HepG2 (cell line): Measurements from ENCODE around the gene CTIF. TPM values are rescaled to one million over a fixed set of nuclear protein-coding genes. Genes with fewer than 3 reads are reported as not detected.

Experiments
- ATAC-seq: fragments of 200-7000 bp; cut with Tn5 transposase; 3 replicates; pipeline ENCODE4 v1.9.1; 2020; ENCODE audit warnings: mild to moderate bottlenecking, moderate library complexity
- BruUV-seq: library from RNA; stranded (reverse); fragments of 400-500 nt; replicated peaks from 2 replicates; lab custom pipeline; 2021; lab: Mats Ljungman, UMichigan
- CTCF ChIA-PET: fragments of 300-600 bp; formaldehyde crosslinking; extraction: SDS; loops from one replicate; lab custom pipeline; 2021; ENCODE audit warnings: low total read pairs, inconsistent platforms, low intra/inter-chr PET ratio; lab: Yijun Ruan, JAX
- POLR2A ChIA-PET: fragments of 350-600 bp; sonication (Branson Sonifier 250); formaldehyde crosslinking; loops from one replicate; lab custom pipeline; 2020; ENCODE audit warnings: antibody characterized with exemption, inconsistent platforms; lab: Yijun Ruan, JAX
- DNase-seq: peaks from one replicate; pipeline ENCODE4 v3.0.0-alpha.2; 2015; ENCODE audit warnings: low spot score
- FAIRE-seq: peaks from 3 replicates; lab custom pipeline; 2011; peaks lifted over from hg19 to GRCh38; lab: Jason Lieb, UNC
- H2AFZ ChIP-seq: one replicate; pipeline ENCODE4 v1.6.1; 2011; ENCODE audit warnings: low read length, inconsistent platforms
- H3K27ac ChIP-seq: fragments of 300-600 bp; 3 replicates; pipeline ENCODE4 v1.8.0; 2011; ENCODE audit warnings: mixed run types, mild to moderate bottlenecking, mixed read lengths, low read length, inconsistent platforms; ENCODE audit not compliant: insufficient read depth; ENCODE audit errors: extremely low read length
- H3K27me3 ChIP-seq, 2 experiments: fragments of 200-600 bp in 1 of 2; 2 replicates in 1 of 2; 3 replicates in 1 of 2; pipeline versions ENCODE4 v1.6.0 to v1.8.0; 2011; ENCODE audit warnings: low read length in 2 of 2, mild to moderate bottlenecking in 2 of 2, moderate library complexity in 2 of 2, inconsistent platforms in 1 of 2; ENCODE audit not compliant: insufficient read depth in 2 of 2, control insufficient read depth in 1 of 2
- H3K36me3 ChIP-seq, 2 experiments: fragments of 200-600 bp in 1 of 2; replicated peaks in 1 of 2; 2 replicates in 1 of 2; 3 replicates in 1 of 2; pipeline versions ENCODE4 v1.5.1 to v1.8.0; 2011; ENCODE audit warnings: low read length in 2 of 2, inconsistent platforms in 1 of 2; ENCODE audit not compliant: insufficient read depth in 2 of 2, control insufficient read depth in 1 of 2
- H3K4me1 ChIP-seq: 2 replicates; pipeline ENCODE4 v1.5.1; 2012; ENCODE audit warnings: low read length, inconsistent platforms; ENCODE audit not compliant: insufficient read depth
- H3K4me2 ChIP-seq: 2 replicates; pipeline ENCODE4 v1.6.0; 2011; ENCODE audit warnings: low read depth, low read length, inconsistent platforms
- H3K4me3 ChIP-seq, 3 experiments: fragments of 200-600 bp in 1 of 3; sonication (generic), shearing (Covaris generic) in 1 of 3; replicated peaks in 1 of 3; 2 replicates each; pipeline ENCODE4 v1.5.1; 2011 to 2016; ENCODE audit warnings: low read length in 3 of 3, inconsistent platforms in 2 of 3, low read depth in 2 of 3, mild to moderate bottlenecking in 2 of 3, control low read depth in 1 of 3, mixed read lengths in 1 of 3; ENCODE audit not compliant: insufficient read depth in 1 of 3
- H3K79me2 ChIP-seq: one replicate; pipeline ENCODE4 v1.6.1; 2011; ENCODE audit warnings: low read length, inconsistent platforms; ENCODE audit not compliant: insufficient read depth
- H3K9ac ChIP-seq: 2 replicates; pipeline ENCODE4 v1.6.0; 2011; ENCODE audit warnings: mild to moderate bottlenecking, low read depth, low read length, inconsistent platforms; ENCODE audit not compliant: insufficient read depth
- H3K9me3 ChIP-seq: 2 replicates; pipeline ENCODE4 v1.5.1; 2012; ENCODE audit warnings: mild to moderate bottlenecking, low read length
- H4K20me1 ChIP-seq: 2 replicates; pipeline ENCODE4 v1.6.0; 2011; ENCODE audit warnings: inconsistent platforms, mild to moderate bottlenecking, low read length, moderate library complexity; ENCODE audit not compliant: insufficient read depth
- MAF1 ChIP-seq: sonication (generic); formaldehyde crosslinking; IDR thresholded peaks from 2 replicates; pipeline ENCODE4 v1.5.0; 2020; ENCODE audit warnings: missing genetic modification reagents, borderline replicate concordance
- MIER3 ChIP-seq: IDR thresholded peaks from 2 replicates; pipeline ENCODE4 v1.6.1; 2016; ENCODE audit warnings: missing compliant biosample characterization, borderline replicate concordance
- PLRG1 ChIP-seq: fragments of 450-650 bp; conservative IDR thresholded peaks from 2 replicates; pipeline ENCODE4 v1.6.1; 2016
- TAF1 ChIP-seq: sonication (generic); formaldehyde crosslinking; IDR thresholded peaks from 2 replicates; pipeline ENCODE4 v1.4.0; 2020; ENCODE audit warnings: missing genetic modification reagents
- UBTF ChIP-seq: sonication (generic); formaldehyde crosslinking; IDR thresholded peaks from 2 replicates; pipeline ENCODE4 v1.4.0; 2020; ENCODE audit warnings: mild to moderate bottlenecking, missing genetic modification reagents
- ZBTB37 ChIP-seq: sonication (generic); formaldehyde crosslinking; IDR thresholded peaks from 2 replicates; pipeline ENCODE4 v1.4.0; 2020; ENCODE audit warnings: mild to moderate bottlenecking, missing genetic modification reagents
- ZNF180 ChIP-seq: sonication (generic); formaldehyde crosslinking; IDR thresholded peaks from 2 replicates; pipeline ENCODE4 v1.4.0; 2020; ENCODE audit warnings: low read depth, missing genetic modification reagents, borderline replicate concordance
- ZNF3 ChIP-seq: IDR thresholded peaks from 2 replicates; pipeline ENCODE4 v1.7.0; 2017; ENCODE audit warnings: inconsistent platforms
- ZNF780A ChIP-seq: sonication (generic); formaldehyde crosslinking; IDR thresholded peaks from 2 replicates; pipeline ENCODE4 v1.8.0; 2022; ENCODE audit warnings: mild to moderate bottlenecking, missing genetic modification reagents, moderate library complexity
- ZNF879 ChIP-seq: sonication (generic); formaldehyde crosslinking; IDR thresholded peaks from 2 replicates; pipeline ENCODE4 v1.8.1; 2023; ENCODE audit warnings: missing genetic modification reagents
- WGBS: methylation state at CpG from one replicate; pipeline ENCODE4 v1.1.6; 2017; ENCODE audit warnings: low lambda C conversion rate; 5-methylcytosine and 5-hydroxymethylcytosine counted together
- in situ Hi-C: cut with HindIII; loops from 2 replicates; pipeline ENCODE4 v1.10.0; 2017; ENCODE audit warnings: low pct_unique_long_range_greater_than_20kb; ENCODE audit not compliant: extremely low pct_ligation_motif_present
- intact Hi-C: fragments of 100-400 bp; cut with micrococcal nuclease; formaldehyde crosslinking; loops from one replicate; pipeline ENCODE4 v1.10.0; 2022; ENCODE audit not compliant: unreplicated experiment
- polyA plus RNA-seq, 8 experiments: library from polyadenylated mRNA; depleted of rRNA in 3 of 8; stranded (reverse) in 7 of 8; unstranded in 1 of 8; fragments of >200 nt; fragmentation: Illumina TruSeq in 4 of 8; extraction: Trizol in 4 of 8; gene quantifications; 2 replicates each; pipeline versions ENCODE4 v1.2.1 to v1.2.3, GENCODE V29; 2011 to 2016; ENCODE audit warnings: low read depth in 4 of 8, missing spikeins in 1 of 8, mixed read lengths in 1 of 8; ENCODE audit not compliant: insufficient read depth in 1 of 8
- total RNA-seq, 5 experiments: library from RNA; depleted of rRNA; stranded (reverse); fragments of >200 nt; fragmentation: Illumina TruSeq; extraction: Trizol; gene quantifications; 2 replicates each; pipeline ENCODE4 v1.2.3, GENCODE V29; 2016; ENCODE audit warnings: low read depth in 1 of 5

CTIF gene
- total and polyA plus RNA-seq, 2 of the 13 experiments (the other 11 are each of a cell fraction or from before 2014, with no cell fraction given): 18.2 to 28.0 TPM

DNA sequence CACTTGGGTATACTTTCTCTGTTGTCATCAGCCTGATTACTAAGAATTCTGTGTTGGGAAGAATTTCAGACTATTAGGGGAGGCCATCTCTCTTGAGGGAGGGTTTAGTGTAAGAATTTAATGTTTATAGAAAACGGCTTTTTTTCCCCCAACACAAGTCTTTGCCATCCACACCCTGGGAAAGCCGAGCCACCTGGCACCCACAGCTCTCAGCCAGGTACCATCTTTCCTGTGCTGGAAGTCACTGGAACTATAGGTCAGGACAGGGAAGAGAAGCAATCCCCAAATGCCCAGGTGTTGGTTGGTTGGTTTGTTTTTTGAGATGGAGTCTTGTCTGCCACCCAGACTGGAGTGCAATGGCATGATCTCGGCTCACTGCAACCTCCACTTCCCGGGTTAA lies 256.9 kb downstream of the CTIF start:
- intact Hi-C loops: no loop called here
- FAIRE-seq: no peak

More for the DNA sequence above, 256.9 kb downstream of the CTIF start:
- POLR2A ChIA-PET: no interaction called here
- H3K4me3 ChIP-seq: no peak overlapping the region
- CTCF ChIA-PET: no interaction called here
- in situ Hi-C loops: no loop called here
- TF ChIP-seq UBTF (no peak), ZNF3 (CRISPR knock-in tag) (no peak), PLRG1 (no peak), ZNF180 (CRISPR knock-in tag) (no peak), TAF1 (CRISPR knock-in tag) (no peak), MIER3 (CRISPR knock-in tag) (no peak), ZNF780A (CRISPR knock-in tag) (no peak), MAF1 (CRISPR knock-in tag) (no peak), ZBTB37 (no peak), ZNF879 (CRISPR knock-in tag) (no peak)
- TF ChIP-seq, all 625 proteins: peak for 0
- DNase-seq (no peak), ATAC-seq (no peak)
- no peaks in the 10 kb centered on the region for H4K20me1 ChIP-seq
- BruUV-seq: no TSS peak
- WGBS: 95% methylated on average over 4 of the region's 4 CpGs
- H3K4me1 ChIP-seq: no peaks in the 10 kb centered on the region
- H3K4me2 ChIP-seq: no peak overlapping the region
- no peak overlapping the region for H3K27ac ChIP-seq
- no peaks in the 10 kb centered on the region for H3K9me3 ChIP-seq
- no peak overlapping the region for H2AFZ ChIP-seq
- peaks cover 3 to 40% of the 10 kb centered on the region in 2 experiments; a peak in 4 of 5 replicates for H3K36me3 ChIP-seq
- no peaks in the 10 kb centered on the region for H3K27me3 ChIP-seq
- H3K79me2 ChIP-seq: no peaks in the 10 kb centered on the region
- no peak overlapping the region for H3K9ac ChIP-seq
